HepG2 (cell line): Measurements from ENCODE around the gene CGREF1. TPM values are rescaled to one million over a fixed set of nuclear protein-coding genes. Genes with fewer than 3 reads are reported as not detected.

Experiments
- BCLAF1 ChIP-seq: fragments of 450-650 bp; IDR thresholded peaks from 2 replicates; pipeline ENCODE4 v1.6.1; 2017; ENCODE audit warnings: mild to moderate bottlenecking
- CC2D1A ChIP-seq: sonication (generic); formaldehyde crosslinking; IDR thresholded peaks from 2 replicates; pipeline ENCODE4 v1.8.1; 2023; ENCODE audit warnings: mild to moderate bottlenecking, missing genetic modification reagents
- ISX ChIP-seq: sonication (generic); formaldehyde crosslinking; conservative IDR thresholded peaks from 2 replicates; pipeline ENCODE4 v1.5.0; 2020; ENCODE audit warnings: missing genetic modification reagents
- MYC ChIP-seq: sonication (generic); formaldehyde crosslinking; IDR thresholded peaks from 2 replicates; pipeline ENCODE4 v1.9.0; 2021; ENCODE audit warnings: missing genetic modification reagents, borderline replicate concordance
- NR2F1 ChIP-seq, 2 experiments: fragments of 450-650 bp in 1 of 2; formaldehyde crosslinking in 1 of 2; IDR thresholded peaks; 2 replicates each; pipeline versions ENCODE4 v1.5.0 to v1.6.1; 2016 to 2020; ENCODE audit warnings: mild to moderate bottlenecking in 1 of 2, missing compliant biosample characterization in 1 of 2, missing genetic modification reagents in 1 of 2, moderate library complexity in 1 of 2
- POGZ ChIP-seq: sonication (generic); formaldehyde crosslinking; IDR thresholded peaks from 2 replicates; pipeline ENCODE4 v1.4.0; 2020; ENCODE audit warnings: mild to moderate bottlenecking, missing genetic modification reagents
- SIX1 ChIP-seq: sonication (generic); formaldehyde crosslinking; IDR thresholded peaks from 2 replicates; pipeline ENCODE4 v1.4.0; 2020; ENCODE audit warnings: missing genetic modification reagents, borderline replicate concordance
- SPEN ChIP-seq: sonication (generic); formaldehyde crosslinking; IDR thresholded peaks from 2 replicates; pipeline ENCODE4 v1.5.1; 2020; ENCODE audit warnings: low read depth, mild to moderate bottlenecking, missing genetic modification reagents
- SRSF1 ChIP-seq: fragments of 200-400 bp; formaldehyde crosslinking; optimal IDR thresholded peaks from 2 replicates; pipeline ENCODE3; 2017; ENCODE audit warnings: mild to moderate bottlenecking, low read depth, low read length, moderate library complexity
- TRAFD1 ChIP-seq: sonication (generic); formaldehyde crosslinking; IDR thresholded peaks from 2 replicates; pipeline ENCODE4 v1.5.1; 2020; ENCODE audit warnings: missing genetic modification reagents, mild to moderate bottlenecking, borderline replicate concordance
- ZBTB38 ChIP-seq: sonication (generic); formaldehyde crosslinking; IDR thresholded peaks from 2 replicates; pipeline ENCODE4 v1.5.1; 2020; ENCODE audit warnings: mild to moderate bottlenecking, missing genetic modification reagents
- ZBTB42 ChIP-seq: sonication (generic); formaldehyde crosslinking; IDR thresholded peaks from 2 replicates; pipeline ENCODE4 v1.5.0; 2020; ENCODE audit warnings: mild to moderate bottlenecking, missing genetic modification reagents
- ZBTB46 ChIP-seq: sonication (generic); formaldehyde crosslinking; IDR thresholded peaks from 2 replicates; pipeline ENCODE4 v1.4.0; 2020; ENCODE audit warnings: mild to moderate bottlenecking, missing genetic modification reagents, borderline replicate concordance
- ZFAT ChIP-seq: sonication (generic); formaldehyde crosslinking; conservative IDR thresholded peaks from 2 replicates; pipeline ENCODE4 v1.8.1; 2023; ENCODE audit warnings: missing genetic modification reagents, inconsistent platforms
- ZFX ChIP-seq: sonication (generic); formaldehyde crosslinking; IDR thresholded peaks from 2 replicates; pipeline ENCODE4 v1.4.0; 2020; ENCODE audit warnings: mild to moderate bottlenecking, low read depth, missing genetic modification reagents, moderate library complexity
- ZNF17 ChIP-seq: sonication (generic); formaldehyde crosslinking; IDR thresholded peaks from 2 replicates; pipeline ENCODE4 v1.5.0; 2020; ENCODE audit warnings: mild to moderate bottlenecking, missing genetic modification reagents
- ZNF230 ChIP-seq: sonication (generic); formaldehyde crosslinking; IDR thresholded peaks from 2 replicates; pipeline ENCODE4 v1.4.0; 2020; ENCODE audit warnings: mild to moderate bottlenecking, missing genetic modification reagents
- ZNF251 ChIP-seq: sonication (generic); formaldehyde crosslinking; IDR thresholded peaks from 2 replicates; pipeline ENCODE4 v1.9.0; 2021; ENCODE audit warnings: mild to moderate bottlenecking, missing genetic modification reagents
- ZNF256 ChIP-seq: sonication (generic); formaldehyde crosslinking; conservative IDR thresholded peaks from 2 replicates; pipeline ENCODE4 v1.4.0; 2020; ENCODE audit warnings: missing genetic modification reagents
- ZNF335 ChIP-seq: sonication (generic); formaldehyde crosslinking; IDR thresholded peaks from 2 replicates; pipeline ENCODE4 v1.4.0; 2020; ENCODE audit warnings: missing genetic modification reagents
- ZNF367 ChIP-seq: sonication (generic); formaldehyde crosslinking; IDR thresholded peaks from 2 replicates; pipeline ENCODE4 v1.4.0; 2020; ENCODE audit warnings: missing genetic modification reagents, borderline replicate concordance
- ZNF558 ChIP-seq: sonication (generic); formaldehyde crosslinking; IDR thresholded peaks from 2 replicates; pipeline ENCODE4 v1.9.0; 2022; ENCODE audit warnings: mild to moderate bottlenecking, missing genetic modification reagents, borderline replicate concordance
- ZNF619 ChIP-seq: sonication (generic); formaldehyde crosslinking; IDR thresholded peaks from 2 replicates; pipeline ENCODE4 v1.4.0; 2020; ENCODE audit warnings: mild to moderate bottlenecking, missing genetic modification reagents
- ZNF850 ChIP-seq: sonication (generic); formaldehyde crosslinking; conservative IDR thresholded peaks from 2 replicates; pipeline ENCODE4 v1.9.0; 2021; ENCODE audit warnings: mild to moderate bottlenecking, missing genetic modification reagents
- polyA plus RNA-seq, 8 experiments: library from polyadenylated mRNA; depleted of rRNA in 3 of 8; stranded (reverse) in 7 of 8; unstranded in 1 of 8; fragments of >200 nt; fragmentation: Illumina TruSeq in 4 of 8; extraction: Trizol in 4 of 8; gene quantifications; 2 replicates each; pipeline versions ENCODE4 v1.2.1 to v1.2.3, GENCODE V29; 2011 to 2016; ENCODE audit warnings: low read depth in 4 of 8, missing spikeins in 1 of 8, mixed read lengths in 1 of 8; ENCODE audit not compliant: insufficient read depth in 1 of 8
- total RNA-seq, 5 experiments: library from RNA; depleted of rRNA; stranded (reverse); fragments of >200 nt; fragmentation: Illumina TruSeq; extraction: Trizol; gene quantifications; 2 replicates each; pipeline ENCODE4 v1.2.3, GENCODE V29; 2016; ENCODE audit warnings: low read depth in 1 of 5

The CGREF1 gene
- total and polyA plus RNA-seq, 2 of the 13 experiments (the other 11 are each of a cell fraction or from before 2014, with no cell fraction given): 13.9 to 23.4 TPM

GRCh38 chr2:27133905-27134780 is 15.2 kb upstream of the CGREF1 start, which contains the start of gene PREB (continued):
- TF ChIP-seq BCLAF1: no peak
- no peak for TF ChIP-seq ZBTB46 (CRISPR knock-in tag)
- TF ChIP-seq ZNF367 (CRISPR knock-in tag): no peak; the same call in 1 of the 2 replicates
- peak; percentile 83 for TF ChIP-seq POGZ
- TF ChIP-seq ZBTB42 (CRISPR knock-in tag): peak; percentile 92; the same call in 1 of the 2 replicates
- TF ChIP-seq MYC: peak; percentile 91; the same call in 1 of the 2 replicates
- peak; percentile 53 for TF ChIP-seq SRSF1
- no peak; the same call in 1 of the 2 replicates for TF ChIP-seq ZNF335 (CRISPR knock-in tag)
- no peak for TF ChIP-seq ISX (CRISPR knock-in tag)
- TF ChIP-seq ZNF619: 0 out of 2 replicates have a peak, but pooled peaks have one; percentile 69
- TF ChIP-seq ZNF256 (CRISPR knock-in tag): 0 out of 2 replicates have a peak, but pooled peaks have one; percentile 63
- no peak for TF ChIP-seq ZFAT (CRISPR knock-in tag)
- peak; percentile 83; the same call in 1 of the 2 replicates for TF ChIP-seq ZNF17 (CRISPR knock-in tag)
- TF ChIP-seq ZNF850 (CRISPR knock-in tag): no peak
- no peak for TF ChIP-seq CC2D1A
- TF ChIP-seq SPEN (CRISPR knock-in tag): peak; percentile 81
- TF ChIP-seq SIX1 (CRISPR knock-in tag): no peak
- no peak for TF ChIP-seq ZNF251
- TF ChIP-seq ZNF230: peak; percentile 76; the same call in 1 of the 2 replicates
- no peak for TF ChIP-seq ZNF558 (CRISPR knock-in tag)
- TF ChIP-seq ZFX: peak; percentile 75; the same call in 1 of the 2 replicates
- peak in 1 of 2 experiments; percentile 10; a peak in 1 of 4 replicates for TF ChIP-seq NR2F1 (CRISPR knock-in tag; IDR thresholded peaks at IDR 0.05)
- TF ChIP-seq ZBTB38 (CRISPR knock-in tag): no peak
- TF ChIP-seq TRAFD1 (CRISPR knock-in tag): no peak; the same call in 1 of the 2 replicates
